HG02970 (cell line): ENCODE results near the gene HYAL2.
"Not testable (repeated sequence)": the region's sequence is repeated elsewhere in the genome, so short reads cannot be mapped to it uniquely, and the experiment has no call there.

Source experiments
- ATAC-seq: cut with Tn5 transposase; IDR thresholded peaks from one replicate; pipeline ENCODE4 v1.9.1; 2021; ENCODE audit warnings: mild to moderate bottlenecking, moderate library complexity, moderate number of reproducible peaks; ENCODE audit not compliant: unreplicated experiment, low FRiP score

Gene HYAL2

GRCh38 chr3:50316657-50317242, 5.8 kb downstream of the HYAL2 start:
- ATAC-seq: no peak

- no peak for ATAC-seq
Measured at GRCh38 chr3:50314816-50315215, 7.7 kb downstream of the HYAL2 start.

GRCh38 chr3:50314342-50314741, 8.2 kb downstream of the HYAL2 start:
- ATAC-seq: no peak

GRCh38 chr3:50312041-50312440, 10.5 kb downstream of the HYAL2 start:
- not testable (repeated sequence) for ATAC-seq

- ATAC-seq: no peak
Measured at GRCh38 chr3:50304601-50305000, 17.9 kb downstream of the HYAL2 start.

- no peak for ATAC-seq
Measured at GRCh38 chr3:50303013-50303815, 19.3 kb downstream of the HYAL2 start, which contains the start of gene HYAL1. Gene HYAL1 (minus strand): TSS chr3:50303574. CDS start chr3:50302956, 618 bp downstream.

GRCh38 chr3:50302095-50303012, 20.2 kb downstream of the HYAL2 start:
- ATAC-seq: no peak

- no peak for ATAC-seq
Measured at GRCh38 chr3:50300681-50301254, 21.8 kb downstream of the HYAL2 start.

GRCh38 chr3:50299929-50300680, 22.4 kb downstream of the HYAL2 start:
- no peak for ATAC-seq

- ATAC-seq: no peak
Measured at GRCh38 chr3:50299638-50299928, 23.0 kb downstream of the HYAL2 start.

GRCh38 chr3:50298836-50299637, 23.5 kb downstream of the HYAL2 start, which contains the start of the genes HYAL3 and NAA80:
Gene HYAL3 (minus strand): TSS chr3:50299405. CDS start chr3:50295602, 3,803 bp downstream.
Gene NAA80 (minus strand): TSS chr3:50299405. CDS start chr3:50297463, 1,942 bp downstream.
- peak; percentile 92 for ATAC-seq

GRCh38 chr3:50297896-50298725, 24.4 kb downstream of the HYAL2 start:
- no peak for ATAC-seq

- ATAC-seq: no peak
Measured at GRCh38 chr3:50297384-50297775, 25.2 kb downstream of the HYAL2 start.

- ATAC-seq: no peak
Measured at GRCh38 chr3:50296721-50297383, 25.7 kb downstream of the HYAL2 start.

- no peak for ATAC-seq
Measured at GRCh38 chr3:50295553-50296431, 26.8 kb downstream of the HYAL2 start.

- no peak for ATAC-seq
Measured at GRCh38 chr3:50294492-50295403, 27.8 kb downstream of the HYAL2 start.
